Stomach (tissue), 4 donors: ENCODE data around the gene VPS13D.

Experiments
- EP300 ChIP-seq: sonication (generic); formaldehyde crosslinking; IDR thresholded peaks from one replicate; pipeline ENCODE4 v1.6.1; 2017; ENCODE audit warnings: antibody characterized with exemption
- POLR2A ChIP-seq, 4 donors: fragments of 450-650 bp; IDR thresholded peaks; one replicate each; pipeline ENCODE4 v1.6.1; 2016; ENCODE audit warnings: antibody characterized with exemption in 4 of 4, control low read depth in 2 of 4, mild to moderate bottlenecking in 1 of 4, moderate library complexity in 1 of 4
- POLR2AphosphoS5 ChIP-seq, 3 donors: sonication (generic); formaldehyde crosslinking; IDR thresholded peaks; one replicate each; pipeline ENCODE4 v1.6.1; 2016; ENCODE audit warnings: antibody characterized with exemption in 3 of 3
- TF ChIP-seq, protein P1 (sequence below), 7 experiments: fragments of 450-650 bp in 4 of 7; fragments of 200-600 bp in 3 of 7; sonication (generic) in 3 of 7; IDR thresholded peaks; one replicate each; pipeline ENCODE4 v1.5.1; 2016 to 2019; ENCODE audit warnings: antibody characterized with exemption in 7 of 7, control low read depth in 2 of 7, mild to moderate bottlenecking in 1 of 7

DNA sequence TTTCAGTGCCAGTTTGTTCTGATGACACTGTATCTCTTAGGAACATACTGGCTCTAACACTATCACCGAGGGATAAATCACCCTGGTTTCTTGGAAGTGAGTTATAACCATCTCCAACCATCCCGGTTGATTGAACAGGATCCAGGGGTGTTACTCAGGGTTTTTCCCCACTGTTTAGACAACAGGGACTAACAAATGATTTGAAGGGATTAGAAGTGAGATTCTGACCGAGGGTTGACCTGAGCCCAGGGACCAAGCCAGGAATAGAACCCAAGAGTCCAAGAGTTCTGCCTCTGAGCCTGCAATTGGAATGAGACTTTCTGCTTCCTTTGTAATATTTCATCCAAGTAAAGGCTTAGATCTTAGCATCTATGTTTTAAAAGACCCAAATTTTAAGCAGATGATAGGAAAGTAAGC, 234.2 kb downstream of the VPS13D start:
- TF ChIP-seq, protein P1, sequence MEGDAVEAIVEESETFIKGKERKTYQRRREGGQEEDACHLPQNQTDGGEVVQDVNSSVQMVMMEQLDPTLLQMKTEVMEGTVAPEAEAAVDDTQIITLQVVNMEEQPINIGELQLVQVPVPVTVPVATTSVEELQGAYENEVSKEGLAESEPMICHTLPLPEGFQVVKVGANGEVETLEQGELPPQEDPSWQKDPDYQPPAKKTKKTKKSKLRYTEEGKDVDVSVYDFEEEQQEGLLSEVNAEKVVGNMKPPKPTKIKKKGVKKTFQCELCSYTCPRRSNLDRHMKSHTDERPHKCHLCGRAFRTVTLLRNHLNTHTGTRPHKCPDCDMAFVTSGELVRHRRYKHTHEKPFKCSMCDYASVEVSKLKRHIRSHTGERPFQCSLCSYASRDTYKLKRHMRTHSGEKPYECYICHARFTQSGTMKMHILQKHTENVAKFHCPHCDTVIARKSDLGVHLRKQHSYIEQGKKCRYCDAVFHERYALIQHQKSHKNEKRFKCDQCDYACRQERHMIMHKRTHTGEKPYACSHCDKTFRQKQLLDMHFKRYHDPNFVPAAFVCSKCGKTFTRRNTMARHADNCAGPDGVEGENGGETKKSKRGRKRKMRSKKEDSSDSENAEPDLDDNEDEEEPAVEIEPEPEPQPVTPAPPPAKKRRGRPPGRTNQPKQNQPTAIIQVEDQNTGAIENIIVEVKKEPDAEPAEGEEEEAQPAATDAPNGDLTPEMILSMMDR (IDR thresholded peaks at IDR 0.05), result no peak
- TF ChIP-seq POLR2AphosphoS5 (IDR thresholded peaks at IDR 0.05), result peak in 2 of 3 donors; percentile 3 to 66
- TF ChIP-seq EP300, result no peak
- no peak for TF ChIP-seq POLR2A (IDR thresholded peaks at IDR 0.05)
